GM23338 (cell line): ENCODE data around the gene GRIA2.

Experiments
- CREB1 ChIP-seq: fragments of 250-450 bp; sonication (Bioruptor Pico); IDR thresholded peaks from 2 replicates; pipeline ENCODE4 v1.5.0; 2020; ENCODE audit warnings: low read depth, mild to moderate bottlenecking, moderate library complexity
- CTCF ChIP-seq, 2 experiments: fragments of 200-600 bp in 1 of 2; sonication (generic) in 1 of 2; conservative IDR thresholded peaks; 2 replicates each; pipeline versions ENCODE4 v1.5.1 to v1.6.1; 2016 to 2017; ENCODE audit warnings: antibody characterized with exemption in 2 of 2, low read depth in 2 of 2, mild to moderate bottlenecking in 2 of 2, moderate library complexity in 1 of 2
- ETS1 ChIP-seq: IDR thresholded peaks from 2 replicates; pipeline ENCODE4 v1.6.1; 2016; ENCODE audit warnings: antibody characterized with exemption
- EZH2 ChIP-seq: fragments of 200-600 bp; sonication (generic); IDR thresholded peaks from one replicate; pipeline ENCODE4 v1.8.0; 2017; ENCODE audit warnings: antibody characterized with exemption, mild to moderate bottlenecking, low read depth; ENCODE audit not compliant: unreplicated experiment
- NANOG ChIP-seq: IDR thresholded peaks from 2 replicates; pipeline ENCODE4 v1.6.1; 2016; ENCODE audit warnings: antibody characterized with exemption, borderline replicate concordance
- POLR2AphosphoS5 ChIP-seq: IDR thresholded peaks from 2 replicates; pipeline ENCODE4 v1.6.1; 2016; ENCODE audit warnings: antibody characterized with exemption, low read depth
- REST ChIP-seq: IDR thresholded peaks from one replicate; pipeline ENCODE4 v1.6.1; 2018; ENCODE audit warnings: antibody characterized with exemption; ENCODE audit not compliant: unreplicated experiment
- STAT1 ChIP-seq: IDR thresholded peaks from one replicate; pipeline ENCODE4 v1.6.1; 2016; ENCODE audit warnings: antibody characterized with exemption; ENCODE audit not compliant: unreplicated experiment
- ZNF114 ChIP-seq: fragments of 250-450 bp; sonication (Bioruptor Pico); IDR thresholded peaks from 2 replicates; pipeline ENCODE4 v1.5.0; 2020; ENCODE audit warnings: mild to moderate bottlenecking, moderate library complexity
- ZNF462 ChIP-seq: fragments of 250-450 bp; sonication (Bioruptor Pico); IDR thresholded peaks from 2 replicates; pipeline ENCODE4 v1.5.0; 2020; ENCODE audit warnings: mild to moderate bottlenecking, moderate library complexity

- no peak for TF ChIP-seq CTCF (conservative IDR thresholded peaks at IDR 0.05; ENCODE audit: low read depth in 2 of 2)
- no peak for TF ChIP-seq CREB1 (CRISPR knock-in tag)
- TF ChIP-seq POLR2AphosphoS5, result no peak
- TF ChIP-seq REST, result no peak
- TF ChIP-seq ZNF462 (CRISPR knock-in tag), result no peak
- TF ChIP-seq ZNF114 (CRISPR knock-in tag), result no peak
- no peak for TF ChIP-seq NANOG
- no peak for TF ChIP-seq STAT1
- TF ChIP-seq EZH2, result no peak
- TF ChIP-seq ETS1, result no peak
These were observed 138.3 kb downstream of the GRIA2 start for GRCh38 chr4:157358851-157359250.
